PC-3 (cell line): ENCODE results near the gene RMND1.

Experiments used
- EZH2 ChIP-seq: fragments of 300-600 bp; sonication (generic); IDR thresholded peaks from one replicate; pipeline ENCODE4 v1.6.1; 2017; ENCODE audit warnings: antibody characterized with exemption, mild to moderate bottlenecking, low read length; ENCODE audit not compliant: unreplicated experiment
- TF ChIP-seq, protein P1 (sequence below): fragments of 300-600 bp; sonication (generic); conservative IDR thresholded peaks from 2 replicates; pipeline ENCODE4 v1.5.1; 2017; ENCODE audit warnings: antibody characterized with exemption, low read depth, mild to moderate bottlenecking, low read length

GRCh38 chr6:151388236-151388635 is 63.7 kb downstream of the RMND1 start:
- TF ChIP-seq, protein P1, sequence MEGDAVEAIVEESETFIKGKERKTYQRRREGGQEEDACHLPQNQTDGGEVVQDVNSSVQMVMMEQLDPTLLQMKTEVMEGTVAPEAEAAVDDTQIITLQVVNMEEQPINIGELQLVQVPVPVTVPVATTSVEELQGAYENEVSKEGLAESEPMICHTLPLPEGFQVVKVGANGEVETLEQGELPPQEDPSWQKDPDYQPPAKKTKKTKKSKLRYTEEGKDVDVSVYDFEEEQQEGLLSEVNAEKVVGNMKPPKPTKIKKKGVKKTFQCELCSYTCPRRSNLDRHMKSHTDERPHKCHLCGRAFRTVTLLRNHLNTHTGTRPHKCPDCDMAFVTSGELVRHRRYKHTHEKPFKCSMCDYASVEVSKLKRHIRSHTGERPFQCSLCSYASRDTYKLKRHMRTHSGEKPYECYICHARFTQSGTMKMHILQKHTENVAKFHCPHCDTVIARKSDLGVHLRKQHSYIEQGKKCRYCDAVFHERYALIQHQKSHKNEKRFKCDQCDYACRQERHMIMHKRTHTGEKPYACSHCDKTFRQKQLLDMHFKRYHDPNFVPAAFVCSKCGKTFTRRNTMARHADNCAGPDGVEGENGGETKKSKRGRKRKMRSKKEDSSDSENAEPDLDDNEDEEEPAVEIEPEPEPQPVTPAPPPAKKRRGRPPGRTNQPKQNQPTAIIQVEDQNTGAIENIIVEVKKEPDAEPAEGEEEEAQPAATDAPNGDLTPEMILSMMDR: no peak
- TF ChIP-seq EZH2: no peak
